DMS53 treated with DMSO at 0.1 percent for 48 hours (cell line): ENCODE measurements around the gene COPZ1.
"Not testable (repeated sequence)": the region's sequence is repeated elsewhere in the genome, so short reads cannot be mapped to it uniquely, and the experiment has no call there.

Source experiments
- DNase-seq: peaks from one replicate; lab custom pipeline; 2025; ENCODE audit not compliant: unreplicated experiment; lab: John Stamatoyannopoulos, UW

COPZ1 gene

GRCh38 chr12:54331461-54331860 lies 6.5 kb downstream of the COPZ1 start:
- DNase-seq: no peak

GRCh38 chr12:54333420-54334034 lies 8.6 kb downstream of the COPZ1 start:
- no peak for DNase-seq

GRCh38 chr12:54337280-54337842 lies 12.4 kb downstream of the COPZ1 start:
- no peak for DNase-seq

- DNase-seq: no peak
Observed at GRCh38 chr12:54337854-54338650, 13.1 kb downstream of the COPZ1 start.

- DNase-seq: no peak
Observed at GRCh38 chr12:54338698-54339296, 13.9 kb downstream of the COPZ1 start.

DNA sequence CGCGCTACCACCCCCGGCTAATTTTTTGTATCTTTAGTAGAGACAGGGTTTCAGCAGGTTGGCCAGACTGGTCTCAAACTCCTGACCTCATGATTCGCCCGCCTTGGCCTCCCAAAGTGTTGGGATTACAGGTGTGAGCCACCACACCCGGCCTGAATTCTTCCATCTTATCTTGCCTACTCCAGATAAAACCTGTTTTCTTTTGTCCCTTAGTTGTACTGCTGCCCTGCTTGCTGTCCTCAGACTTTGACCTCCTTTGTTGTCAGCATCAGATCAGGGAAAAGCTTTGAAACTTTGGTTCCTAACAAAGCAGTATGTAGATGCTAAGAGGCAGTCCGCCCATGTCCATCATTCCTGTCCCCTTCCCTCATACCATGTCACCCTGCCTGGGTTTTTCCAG lies 15.9 kb downstream of the COPZ1 start:
- no peak for DNase-seq

DNA sequence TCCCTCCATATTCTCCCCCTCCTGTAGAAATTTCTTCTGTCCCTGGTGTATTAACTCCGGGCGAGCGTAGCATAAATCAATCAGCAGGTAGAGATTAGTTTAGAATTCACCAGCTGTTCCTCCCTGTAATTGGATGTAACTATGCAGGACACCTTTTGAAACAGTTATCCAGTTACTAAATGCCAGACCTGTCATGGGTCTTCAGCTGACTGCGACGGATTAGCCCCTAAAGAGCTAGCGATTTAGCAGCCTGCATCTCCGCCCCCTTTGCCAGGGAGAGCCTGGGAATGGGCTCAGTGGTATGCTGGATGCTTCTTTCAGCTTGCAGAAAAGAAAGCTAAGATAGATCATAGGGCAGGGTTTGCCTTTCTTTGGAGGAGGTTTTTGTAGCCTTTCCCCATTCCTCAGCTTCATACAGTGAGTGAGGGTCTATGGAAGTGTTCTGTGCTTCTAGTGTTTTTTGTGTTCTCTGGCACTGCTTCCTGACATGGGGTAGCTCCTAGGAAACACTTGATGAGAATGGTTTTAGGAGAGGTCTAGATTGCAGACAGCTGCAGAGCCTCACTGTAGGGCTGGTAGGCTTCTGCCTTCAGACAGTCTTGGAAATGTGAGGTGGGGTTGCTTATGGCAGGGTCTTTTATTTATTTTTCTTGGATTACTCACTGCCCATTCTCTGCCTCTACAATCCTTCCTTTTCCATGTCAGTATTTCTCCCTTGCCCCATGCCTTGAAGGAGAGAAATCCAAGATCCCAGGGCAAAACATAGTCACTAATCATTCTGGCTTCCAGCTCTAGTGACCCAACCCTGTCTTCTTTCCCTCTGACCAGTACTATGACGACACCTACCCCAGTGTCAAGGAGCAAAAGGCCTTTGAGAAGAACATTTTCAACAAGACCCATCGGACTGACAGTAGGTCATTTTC lies 16.7 kb downstream of the COPZ1 start:
- no peak for DNase-seq

DNA sequence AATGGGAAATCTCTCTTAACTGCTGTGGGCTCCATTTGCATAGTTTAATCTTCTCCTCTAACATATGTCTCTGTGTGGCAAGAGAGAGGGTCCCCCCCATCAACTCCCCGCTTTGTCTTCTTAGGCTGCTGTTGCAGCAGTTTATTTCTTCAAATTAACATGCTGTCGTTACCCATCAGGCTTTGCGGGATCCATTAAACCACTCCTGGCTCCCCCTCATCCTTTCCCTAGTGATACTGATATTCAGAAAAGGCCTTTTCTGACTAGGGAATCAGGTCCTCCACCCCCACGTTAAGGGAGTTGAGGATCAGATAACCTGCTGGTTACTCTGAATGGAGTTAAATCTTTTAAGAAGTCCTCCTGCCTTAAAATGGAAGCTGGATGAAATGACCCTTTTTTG lies 24.1 kb downstream of the COPZ1 start:
- DNase-seq: no peak

- DNase-seq: no peak
Observed at GRCh38 chr12:54349679-54350078, 24.7 kb downstream of the COPZ1 start.

DNA sequence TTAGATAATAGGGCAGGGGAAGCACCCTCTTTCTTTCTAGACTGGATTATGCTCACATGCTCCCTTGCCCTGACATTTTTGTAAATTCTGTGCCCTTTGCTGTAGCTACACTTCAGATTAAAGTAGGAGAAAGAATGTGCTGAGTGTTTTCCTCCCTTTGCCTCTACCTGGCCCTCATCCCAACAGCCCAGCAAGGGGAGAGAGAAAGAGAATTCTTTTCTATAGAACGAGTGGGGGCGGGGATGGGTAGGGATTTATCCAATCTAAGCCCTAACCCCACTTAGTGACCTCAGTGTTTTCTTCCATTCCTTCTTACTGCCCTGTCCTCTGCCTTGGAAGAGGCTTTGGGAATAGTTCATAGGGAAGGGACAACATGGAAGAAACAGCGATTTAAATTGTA lies 25.8 kb downstream of the COPZ1 start:
- no peak for DNase-seq

- no peak for DNase-seq
Observed at GRCh38 chr12:54351341-54351740, 26.4 kb downstream of the COPZ1 start.

GRCh38 chr12:54352022-54352531 lies 27.1 kb downstream of the COPZ1 start:
- peak; percentile 61 for DNase-seq

DNA sequence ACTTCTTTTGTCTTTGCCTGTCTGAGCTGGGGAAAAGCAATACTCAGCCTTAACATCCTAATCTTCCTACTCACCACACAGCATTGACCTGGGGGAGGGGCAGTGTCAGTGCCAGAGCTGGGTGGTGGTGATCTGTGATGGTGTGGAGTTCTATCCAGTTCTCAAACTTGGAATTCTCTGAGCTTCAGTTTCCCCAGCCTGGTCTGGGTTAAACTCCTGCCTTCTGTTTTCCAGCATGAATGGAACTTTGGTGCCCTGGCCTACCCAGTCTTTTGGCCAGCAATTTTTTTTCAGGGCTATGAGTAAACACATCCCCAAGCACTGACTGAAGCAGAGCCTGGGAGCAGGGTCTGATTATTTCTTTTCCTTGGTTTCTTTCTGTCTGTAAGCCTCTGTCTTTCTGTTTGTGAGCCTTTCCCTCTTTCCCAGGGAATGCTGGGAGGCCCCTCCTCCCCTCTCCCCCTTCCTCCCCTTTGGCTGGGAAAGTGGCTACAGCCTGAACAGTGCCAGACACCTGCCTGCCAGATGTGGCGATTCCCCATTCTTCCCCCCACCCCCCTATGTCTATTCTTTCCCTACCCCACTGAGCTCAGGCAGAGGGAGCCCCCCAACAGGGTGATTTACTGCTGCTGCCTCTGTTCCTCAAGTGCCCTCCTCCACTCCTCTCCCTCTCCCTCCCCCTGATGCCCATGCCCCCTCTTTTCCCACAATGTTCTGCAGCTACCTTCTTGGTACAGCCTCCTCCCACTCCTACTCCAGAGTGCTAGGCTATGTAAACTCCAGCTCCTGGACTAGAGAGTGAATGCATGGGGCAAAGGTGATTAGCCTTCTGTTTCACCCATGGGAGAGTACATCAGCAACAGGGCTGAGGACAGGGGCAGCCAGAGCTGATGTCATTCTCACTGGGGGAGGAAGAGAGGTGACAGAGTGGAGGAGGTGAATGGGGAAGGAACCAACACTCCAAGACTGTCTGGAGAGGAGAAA lies 28.3 kb downstream of the COPZ1 start:
- DNase-seq: peak; percentile 76

- DNase-seq: not testable (repeated sequence)
Observed at GRCh38 chr12:54354271-54354670, 29.3 kb downstream of the COPZ1 start.

DNA sequence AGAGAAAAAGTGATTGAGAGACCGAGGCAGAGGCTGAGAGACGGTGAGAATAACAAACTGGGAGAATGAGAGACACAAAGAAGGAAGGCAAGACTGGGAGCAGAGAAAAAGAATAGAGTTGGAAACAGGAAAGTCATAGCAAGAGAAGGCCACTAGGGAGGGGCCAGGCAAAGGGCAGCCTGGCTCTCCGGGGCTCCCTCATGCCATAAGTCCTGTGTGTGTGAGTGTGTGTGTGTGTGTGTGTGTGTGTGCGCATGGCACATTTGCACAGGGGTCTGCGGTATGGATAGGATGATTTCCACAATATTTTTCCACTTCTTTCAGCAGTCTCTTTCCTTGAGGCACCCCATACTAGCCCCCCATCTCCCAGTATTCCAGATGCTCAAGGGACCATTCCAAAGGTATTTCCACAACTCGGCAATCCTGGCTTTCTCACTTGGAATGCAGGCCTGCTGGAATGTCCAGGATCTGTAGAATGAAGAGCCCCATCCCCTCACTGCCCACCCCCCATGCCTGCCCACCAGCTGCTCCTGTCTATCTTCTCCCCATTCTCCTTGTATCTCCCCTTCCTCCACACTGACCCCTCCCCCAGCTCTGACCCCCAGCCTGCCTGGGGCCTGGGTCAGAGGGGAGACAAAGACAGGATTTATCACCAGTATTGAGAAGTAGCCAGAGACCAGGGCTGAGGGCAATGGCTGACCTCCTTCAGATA lies 30.3 kb downstream of the COPZ1 start:
- DNase-seq: no peak

- DNase-seq: no peak
Observed at GRCh38 chr12:54356228-54356627, 31.3 kb downstream of the COPZ1 start.

GRCh38 chr12:54356951-54357356 lies 32.0 kb downstream of the COPZ1 start:
- DNase-seq: no peak

DNA sequence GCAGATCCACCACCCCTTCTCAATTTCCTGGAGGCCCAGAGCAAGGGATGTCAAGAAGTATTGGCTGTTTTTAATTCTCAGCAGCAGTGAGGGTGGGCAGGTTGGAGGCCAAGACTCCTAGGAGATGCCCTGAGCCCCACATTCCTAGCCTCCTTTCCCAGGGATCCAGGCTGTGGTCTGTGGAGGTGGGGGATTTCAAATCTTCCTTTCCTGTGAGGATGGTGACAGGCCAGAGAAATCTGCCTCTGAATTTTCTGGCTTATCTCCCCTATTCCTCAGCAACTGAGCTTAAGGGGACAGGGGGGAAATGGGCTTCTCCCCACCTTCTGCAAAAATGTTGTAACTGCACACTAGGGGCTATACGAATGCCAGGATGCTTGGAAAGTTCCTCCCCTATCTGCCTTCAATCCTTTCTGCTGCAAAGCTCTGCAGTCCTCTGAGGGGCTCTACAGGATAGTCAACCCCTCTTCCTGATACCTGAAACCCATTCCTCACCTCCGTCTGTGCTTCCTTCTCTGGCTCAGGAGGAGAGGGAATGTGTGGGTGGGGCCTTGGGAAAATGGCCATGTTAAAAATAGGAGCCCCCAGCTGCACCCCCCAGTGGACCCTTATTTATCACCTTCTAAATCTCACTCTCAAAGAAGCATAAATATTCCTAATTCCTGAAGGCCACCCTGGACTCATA lies 32.7 kb downstream of the COPZ1 start:
- no peak for DNase-seq
